Pancreas (tissue), 10 donors: ENCODE data around the gene MAD2L2. TPM values are rescaled to one million over a fixed set of nuclear protein-coding genes. Genes with fewer than 3 reads are reported as not detected.

Experiments
- ATAC-seq, 4 donors: fragments of 200-7000 bp; cut with Tn5 transposase; one replicate each; pipeline versions ENCODE4 v1.8.0 to v1.9.1; 2020; ENCODE audit warnings: mild to moderate bottlenecking in 4 of 4, moderate library complexity in 4 of 4
- DNase-seq, 6 donors: peaks; one replicate each; pipeline ENCODE4 v3.0.0-alpha.2; 2020
- FAIRE-seq: peaks from 2 replicates; lab custom pipeline; 2012; peaks lifted over from hg19 to GRCh38; lab: Jason Lieb, UNC
- H3K27ac ChIP-seq, 4 donors: fragments of 200-600 bp; sonication (generic); 1 replicate in 3 of 4; 2 replicates in 1 of 4; pipeline versions ENCODE4 v1.5.0 to v1.8.0; 2020
- H3K27me3 ChIP-seq, 4 donors: fragments of 200-600 bp; one replicate each; pipeline ENCODE4 v1.8.0; 2021
- H3K36me3 ChIP-seq, 3 donors: fragments of 200-600 bp; sonication (generic) in 1 of 3; one replicate each; pipeline versions ENCODE4 v1.5.0 to v1.8.0; 2020 to 2021
- H3K4me1 ChIP-seq, 3 donors: fragments of 200-600 bp; one replicate each; pipeline ENCODE4 v1.8.0; 2021
- H3K4me3 ChIP-seq, 4 donors: fragments of 200-600 bp; sonication (generic) in 2 of 4; one replicate each; pipeline versions ENCODE4 v1.5.0 to v1.8.0; 2020 to 2021
- H3K9me3 ChIP-seq, 4 donors: fragments of 200-600 bp; one replicate each; pipeline ENCODE4 v1.8.0; 2021
- CTCF ChIP-seq, 4 donors: fragments of 200-600 bp; sonication (generic) in 3 of 4; IDR thresholded peaks; one replicate each; pipeline versions ENCODE4 v1.5.0 to v1.8.0; 2021; ENCODE audit warnings: antibody characterized with exemption in 4 of 4
- WGBS, 2 donors: extraction: QIAGEN DNeasy Blood & Tissue Kit; methylation state at CpG; one replicate each; pipeline ENCODE4 v1.1.7; 2013; 5-methylcytosine and 5-hydroxymethylcytosine counted together
- intact Hi-C, 3 donors: fragments of 100-400 bp; cut with DNase I; formaldehyde crosslinking; loops; one replicate each; pipeline versions ENCODE4 v1.11.1 to v1.14.2; 2022
- polyA plus RNA-seq, 2 donors: library from polyadenylated mRNA; stranded (reverse); fragments of 200-250 nt; gene quantifications; one replicate each; pipeline ENCODE4 v1.2.3, GENCODE V29; 2013
- total RNA-seq, 6 donors: library from RNA; stranded (reverse); fragmentation: NEBNext Ultra II Directional in 4 of 6; extraction: Animal tissue kit (Norgen Biotek cat#: 25700) in 4 of 6; gene quantifications; one replicate each; pipeline versions ENCODE4 v1.2.1 to v1.2.4, GENCODE V29; 2021 to 2023
- donor health status: healthy with polysubstance abuse.
- donor health status: DM: no; HTN: no; CAD: no; lungs with moderate emphysema.
- donor health status: DM: no; HTN: no; CAD: no.
- donor health status: control.
- donor health status: control.
- donor health status: Bipolar disorder and iron deficiency.
- donor health status: DM: yes; HTN: yes; CAD: no.
- donor health status: DM: no; HTN: no; CAD: no.
- donor health status: DM: no; HTN: no; CAD: no.
- donor health status: DM: yes; HTN: yes; CAD: no.

MAD2L2 gene
- total and polyA plus RNA-seq, 8 donors, result 15.6 to 27.0 (median 22.4) TPM

- H3K4me1 ChIP-seq, result no peaks in the 10 kb centered on the region
- intact Hi-C loops, result no loop called here
- H3K27me3 ChIP-seq, result no peaks in the 10 kb centered on the region
- WGBS, 2 donors, result 66 to 73% methylated on average over 11 of the region's 11 CpGs
- no peak overlapping the region for H3K4me3 ChIP-seq
- no peak for TF ChIP-seq CTCF (IDR thresholded peaks at IDR 0.05)
- no peak for FAIRE-seq
- no peak for ATAC-seq
- DNase-seq, result no peak
- H3K27ac ChIP-seq, result no peak overlapping the region
- H3K9me3 ChIP-seq, result no peaks in the 10 kb centered on the region
- no peaks in the 10 kb centered on the region for H3K36me3 ChIP-seq
Measured at GRCh38 chr1:11713095-11713494, 32.1 kb upstream of the MAD2L2 start.

GRCh38 chr1:11712285-11712684 is 31.3 kb upstream of the MAD2L2 start:
- no peak for TF ChIP-seq CTCF (IDR thresholded peaks at IDR 0.05)
- intact Hi-C loops, result no loop called here
- no peaks in the 10 kb centered on the region for H3K9me3 ChIP-seq
- no peak for ATAC-seq
- no peak overlapping the region for H3K27ac ChIP-seq
- WGBS, 2 donors, result 80 to 85% methylated on average over 8 of the region's 8 CpGs
- DNase-seq, result no peak
- H3K4me3 ChIP-seq, result no peak overlapping the region
- no peaks in the 10 kb centered on the region for H3K4me1 ChIP-seq
- no peak for FAIRE-seq
- no peaks in the 10 kb centered on the region for H3K27me3 ChIP-seq
- no peaks in the 10 kb centered on the region for H3K36me3 ChIP-seq

- TF ChIP-seq CTCF (IDR thresholded peaks at IDR 0.05), result no peak
- no peak for ATAC-seq
- intact Hi-C loops, result no loop called here
- no peak for DNase-seq
- no peaks in the 10 kb centered on the region for H3K9me3 ChIP-seq
- H3K27me3 ChIP-seq, result no peaks in the 10 kb centered on the region
- FAIRE-seq, result no peak
- 89 to 94% methylated on average over 5 of the region's 5 CpGs for WGBS, 2 donors
- H3K4me3 ChIP-seq, result no peak overlapping the region
- H3K27ac ChIP-seq, result no peak overlapping the region
- no peaks in the 10 kb centered on the region for H3K4me1 ChIP-seq
- H3K36me3 ChIP-seq, result no peaks in the 10 kb centered on the region
Measured at GRCh38 chr1:11711490-11711889, 30.5 kb upstream of the MAD2L2 start.

GRCh38 chr1:11708554-11709350 is 27.8 kb upstream of the MAD2L2 start:
- no peak overlapping the region for H3K4me3 ChIP-seq
- intact Hi-C loops, result no loop called here
- no peak for DNase-seq
- no peak for ATAC-seq
- TF ChIP-seq CTCF (IDR thresholded peaks at IDR 0.05), result no peak
- H3K27me3 ChIP-seq, result no peaks in the 10 kb centered on the region
- no peak for FAIRE-seq
- no peaks in the 10 kb centered on the region for H3K9me3 ChIP-seq
- 64 to 77% methylated on average over 11 of the region's 11 CpGs for WGBS, 2 donors
- no peaks in the 10 kb centered on the region for H3K36me3 ChIP-seq
- no peaks in the 10 kb centered on the region for H3K4me1 ChIP-seq
- no peak overlapping the region for H3K27ac ChIP-seq

GRCh38 chr1:11707621-11708276 is 26.8 kb upstream of the MAD2L2 start:
- Histone ChIP-seq H3K4me1 (no peaks in the 10 kb centered on the region), H3K4me3 (no peak overlapping the region), H3K36me3 (no peaks in the 10 kb centered on the region), H3K27ac (no peak overlapping the region), H3K9me3 (no peaks in the 10 kb centered on the region), H3K27me3 (no peaks in the 10 kb centered on the region)
- WGBS, 2 donors, result 22 to 27% methylated on average over 17 of the region's 17 CpGs
- intact Hi-C loops, result no loop called here
- FAIRE-seq (no peak), DNase-seq (peak; percentile 75 to 91 (median 83)), ATAC-seq (peak; percentile 83 to 95 (median 88))
- TF ChIP-seq CTCF (IDR thresholded peaks at IDR 0.05), result no peak
